ENCODE results near the gene CBARP. TPM values are rescaled to one million over a fixed set of nuclear protein-coding genes. Genes with fewer than 3 reads are reported as not detected.

The CBARP gene
- total RNA-seq, 1 experiment from 2014 or later = 1.9 TPM

- POLR2A ChIA-PET (ENCODE audit: unreplicated experiment) = interaction anchor here (0.6 to 2.1 kb wide), 3 partner anchors 12 to 154 kb away, joined by 3 to 33 read pairs (median 5); no protein-coding TSS in a partner anchor
- no TSS peak for BruUV-seq (replicated peaks)
- Histone ChIP-seq H3K4me3 (no peak overlapping the region), H3F3A (ENCODE audit: insufficient read depth, low read depth) (peaks cover 41% of the 10 kb centered on the region; the same call in 1 of the 2 replicates), H3K9me3 (ENCODE audit: insufficient read depth, low read depth) (no peaks in the 10 kb centered on the region), H4K20me1 (ENCODE audit: insufficient read depth) (no peaks in the 10 kb centered on the region), H3K9me2 (ENCODE audit: insufficient read depth) (no peaks in the 10 kb centered on the region), H2AFZ (no peak overlapping the region), H3K4me2 (peak overlapping the region; percentile 61), H3K36me3 (ENCODE audit: low read depth) (no peaks in the 10 kb centered on the region), H3K4me1 (replicated peaks; ENCODE audit: insufficient read depth) (peaks cover 44% of the 10 kb centered on the region), H3K27me3 (ENCODE audit: insufficient read depth, low read depth) (no peaks in the 10 kb centered on the region), H3K27ac (no peak overlapping the region), H3K79me2 (ENCODE audit: low read depth) (peaks cover 14% of the 10 kb centered on the region)
- DNase-seq = peak; percentile 83 to 87
- intact Hi-C loops (cut with micrococcal nuclease; ENCODE audit: unreplicated experiment) = no loop called here
- TF ChIP-seq CTCF (conservative IDR thresholded peaks at IDR 0.05) = no peak
- no peak for TF ChIP-seq EZH2 (IDR thresholded peaks at IDR 0.05; ENCODE audit: low read depth)
- CTCF ChIA-PET = interaction anchor here (5.0 kb wide), 1 partner anchor 21 kb away, joined by 76 read pairs; no protein-coding TSS in a partner anchor
Observed at GRCh38 chr19:1264801-1265614, 27.2 kb upstream of the CBARP start.

GRCh38 chr19:1263188-1263587 lies 25.4 kb upstream of the CBARP start:
- H3K27ac ChIP-seq = no peak overlapping the region
- no peaks in the 10 kb centered on the region for H3K9me2 ChIP-seq (ENCODE audit: insufficient read depth)
- DNase-seq = no peak
- H3K27me3 ChIP-seq (ENCODE audit: insufficient read depth, low read depth) = no peaks in the 10 kb centered on the region
- H3K4me2 ChIP-seq = peak overlapping the region; percentile 97; the same call in 1 of the 2 replicates
- TSS peak; percentile 15 for BruUV-seq (replicated peaks)
- ChIA-PET CTCF (no interaction called here), POLR2A (ENCODE audit: unreplicated experiment) (no interaction called here)
- no peak overlapping the region for H3K4me3 ChIP-seq
- intact Hi-C loops (cut with micrococcal nuclease; ENCODE audit: unreplicated experiment) = no loop called here
- peaks cover 57% of the 10 kb centered on the region for H3K4me1 ChIP-seq (replicated peaks; ENCODE audit: insufficient read depth)
- TF ChIP-seq CTCF (conservative IDR thresholded peaks at IDR 0.05) (no peak), EZH2 (IDR thresholded peaks at IDR 0.05; ENCODE audit: low read depth) (no peak)
- no peaks in the 10 kb centered on the region for H3K9me3 ChIP-seq (ENCODE audit: insufficient read depth, low read depth)
- H3K79me2 ChIP-seq (ENCODE audit: low read depth) = peaks cover 11% of the 10 kb centered on the region
- peaks cover 50% of the 10 kb centered on the region for H3F3A ChIP-seq (ENCODE audit: insufficient read depth, low read depth)
- no peaks in the 10 kb centered on the region for H3K36me3 ChIP-seq (ENCODE audit: low read depth)
- no peak overlapping the region for H2AFZ ChIP-seq
- H4K20me1 ChIP-seq (ENCODE audit: insufficient read depth) = no peaks in the 10 kb centered on the region

- no peaks in the 10 kb centered on the region for H3K9me3 ChIP-seq (ENCODE audit: insufficient read depth, low read depth)
- H4K20me1 ChIP-seq (ENCODE audit: insufficient read depth) = no peaks in the 10 kb centered on the region
- H3K4me1 ChIP-seq (replicated peaks; ENCODE audit: insufficient read depth) = peaks cover 62% of the 10 kb centered on the region
- no peak for TF ChIP-seq CTCF (conservative IDR thresholded peaks at IDR 0.05)
- TF ChIP-seq EZH2 (IDR thresholded peaks at IDR 0.05; ENCODE audit: low read depth) = no peak
- no peaks in the 10 kb centered on the region for H3K27me3 ChIP-seq (ENCODE audit: insufficient read depth, low read depth)
- no TSS peak for BruUV-seq (replicated peaks)
- POLR2A ChIA-PET (ENCODE audit: unreplicated experiment) = interaction anchor here (0.6 to 1.1 kb wide), 2 partner anchors 10 to 161 kb away, joined by 3 read pairs; no protein-coding TSS in a partner anchor
- intact Hi-C loops (cut with micrococcal nuclease; ENCODE audit: unreplicated experiment) = loop anchor here (1.0 kb wide), 1 partner anchor 9 kb away; no protein-coding TSS in a partner anchor
- peaks cover 11% of the 10 kb centered on the region for H3K79me2 ChIP-seq (ENCODE audit: low read depth)
- H3F3A ChIP-seq (ENCODE audit: insufficient read depth, low read depth) = peaks cover 55% of the 10 kb centered on the region
- H3K4me3 ChIP-seq = peak overlapping the region; percentile 42; the same call in 1 of the 2 replicates
- no peaks in the 10 kb centered on the region for H3K9me2 ChIP-seq (ENCODE audit: insufficient read depth)
- no peak overlapping the region for H3K27ac ChIP-seq
- no peak overlapping the region for H2AFZ ChIP-seq
- H3K36me3 ChIP-seq (ENCODE audit: low read depth) = no peaks in the 10 kb centered on the region
- peak overlapping the region; percentile 97 for H3K4me2 ChIP-seq
- no peak for DNase-seq
- CTCF ChIA-PET = no interaction called here
Observed at GRCh38 chr19:1262623-1263123, 24.9 kb upstream of the CBARP start.

Measured in PC-9 (cell line).